Activated CD8-positive, alpha-beta T cell treated with anti-CD3 and anti-CD28 coated beads, Interleukin-2, amount 10 ng/mL, durations not matched to agents 7 days and 5 days (primary cell): ENCODE measurements around the gene TIGD2. TPM values are rescaled to one million over a fixed set of nuclear protein-coding genes. Genes with fewer than 3 reads are reported as not detected.

ENCODE experiments used
- ATAC-seq: fragments of 150-1000 bp; cut with Tn5 transposase; one replicate; pipeline ENCODE4 v1.10.0; 2021; ENCODE audit warnings: moderate library complexity
- CTCF ChIA-PET: fragments of 350-600 bp; sonication (Branson Sonifier 250); formaldehyde crosslinking; loops from one replicate; lab custom pipeline; 2021; ENCODE audit warnings: antibody characterized with exemption; lab: Charles Lee
- POLR2A ChIA-PET: fragments of 350-600 bp; sonication (Branson Sonifier 250); formaldehyde crosslinking; loops from one replicate; lab custom pipeline; 2021; ENCODE audit warnings: antibody characterized with exemption; lab: Charles Lee
- DNase-seq: peaks from one replicate; pipeline ENCODE4 v3.0.0-alpha.2; 2020
- H3K27ac Mint-ChIP-seq: one replicate; pipeline ENCODE4 v1.8.0; 2021; ENCODE audit warnings: mild to moderate bottlenecking, mixed read lengths
- H3K27me3 Mint-ChIP-seq: one replicate; pipeline ENCODE4 v1.8.0; 2021; ENCODE audit warnings: low read depth, mixed read lengths
- H3K36me3 Mint-ChIP-seq: one replicate; pipeline ENCODE4 v1.8.0; 2021; ENCODE audit warnings: low read depth, mixed read lengths
- H3K4me1 Mint-ChIP-seq: one replicate; pipeline ENCODE4 v1.8.0; 2021; ENCODE audit warnings: low read depth, mixed read lengths
- H3K4me3 Mint-ChIP-seq: one replicate; pipeline ENCODE4 v1.8.0; 2021; ENCODE audit warnings: mild to moderate bottlenecking, mixed read lengths
- H3K9me3 Mint-ChIP-seq: one replicate; pipeline ENCODE4 v1.8.0; 2022; ENCODE audit warnings: mixed read lengths; ENCODE audit not compliant: insufficient read depth
- total RNA-seq, 2 experiments: library from RNA; stranded (reverse); gene quantifications; one replicate each; pipeline ENCODE4 v1.2.3, GENCODE V29; 2021

TIGD2 gene
- 1 to 10 TPM; 5.5 to 5.6 TPM for total RNA-seq

DNA sequence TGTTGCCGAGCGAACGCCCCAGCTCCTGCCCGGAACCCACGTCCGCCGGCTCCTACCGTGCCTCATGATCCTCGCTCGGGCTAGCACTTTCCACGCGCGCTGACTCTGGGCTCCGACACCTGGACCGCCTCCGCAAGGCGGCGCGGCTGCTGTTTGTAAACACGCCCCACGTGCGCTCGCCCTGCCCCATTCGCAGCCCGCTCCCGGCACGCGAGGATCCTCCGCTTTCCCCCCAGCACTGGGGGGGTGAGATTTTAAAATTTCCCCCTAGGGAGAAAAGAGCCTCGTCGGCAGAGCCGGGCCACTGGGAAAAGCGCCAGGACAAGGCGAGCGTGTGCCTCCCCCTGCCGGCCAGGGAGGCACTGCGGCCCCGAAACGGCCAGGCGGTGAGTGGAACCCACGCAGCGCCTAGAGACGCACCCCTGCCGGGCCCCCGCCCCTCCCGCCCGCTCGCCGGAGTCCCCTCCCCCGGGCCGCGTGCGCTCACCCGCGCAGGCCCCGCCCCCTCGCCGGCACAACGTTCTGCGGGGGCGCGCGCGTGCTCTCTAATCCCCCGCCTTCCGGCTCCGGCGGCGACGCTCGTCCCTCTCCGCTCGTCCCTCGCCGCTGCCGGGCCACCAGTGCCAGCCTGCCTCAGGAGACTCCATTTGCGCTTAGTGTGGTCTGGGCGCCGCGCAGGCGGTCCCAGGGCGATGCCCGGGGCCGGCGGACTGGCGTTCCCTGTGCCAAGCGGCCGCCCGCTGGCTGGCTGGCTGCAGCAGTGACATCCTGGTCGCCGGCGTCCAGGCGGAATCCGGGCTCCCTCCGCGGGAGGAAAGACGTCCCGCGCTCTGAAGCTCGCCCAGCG lies at the start of gene TIGD2:
TSS of gene TIGD2 (plus strand) at position 548 of the 847 bp plus-strand sequence. CDS start 1,442 bp downstream, outside the sequence.
- peaks cover 20% of the 10 kb centered on the region for H3K27me3 Mint-ChIP-seq
- peaks cover 26% of the 10 kb centered on the region for H3K4me1 Mint-ChIP-seq
- peak within 1 kb of the TSS; percentile 79 for H3K27ac Mint-ChIP-seq
- peak; percentile 90 for DNase-seq
- H3K9me3 Mint-ChIP-seq: no peaks in the 10 kb centered on the region
- ATAC-seq: peak; percentile 96
- ChIA-PET CTCF (interaction anchor here (0.8 kb wide), 1 partner anchor 12 kb away, joined by 4 read pairs; no protein-coding TSS in a partner anchor), POLR2A (no interaction called here)
- H3K36me3 Mint-ChIP-seq: peaks cover 26% of the 10 kb centered on the region
- H3K4me3 Mint-ChIP-seq: peak within 1 kb of the TSS; percentile 81

DNA sequence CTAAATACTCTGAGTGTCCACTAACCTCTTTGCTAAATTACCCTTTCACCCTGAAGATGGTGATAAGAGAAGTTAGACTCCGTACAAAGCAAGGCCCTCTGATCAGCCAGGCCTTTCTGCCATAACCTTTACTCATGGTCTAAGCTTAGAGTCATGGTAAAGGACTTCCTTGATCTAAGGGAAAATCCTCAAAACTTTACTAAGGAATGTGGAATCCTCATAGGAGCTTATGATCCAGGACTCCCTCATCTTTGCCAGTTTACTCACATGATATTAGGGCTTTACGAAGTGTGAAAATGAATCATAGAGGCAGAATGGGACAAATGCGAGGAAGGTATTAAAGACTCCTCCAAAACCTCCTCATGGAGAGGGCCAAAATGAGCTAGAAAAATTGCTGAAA lies 46.5 kb upstream of the TIGD2 start:
- no peak overlapping the region for H3K27ac Mint-ChIP-seq

DNA sequence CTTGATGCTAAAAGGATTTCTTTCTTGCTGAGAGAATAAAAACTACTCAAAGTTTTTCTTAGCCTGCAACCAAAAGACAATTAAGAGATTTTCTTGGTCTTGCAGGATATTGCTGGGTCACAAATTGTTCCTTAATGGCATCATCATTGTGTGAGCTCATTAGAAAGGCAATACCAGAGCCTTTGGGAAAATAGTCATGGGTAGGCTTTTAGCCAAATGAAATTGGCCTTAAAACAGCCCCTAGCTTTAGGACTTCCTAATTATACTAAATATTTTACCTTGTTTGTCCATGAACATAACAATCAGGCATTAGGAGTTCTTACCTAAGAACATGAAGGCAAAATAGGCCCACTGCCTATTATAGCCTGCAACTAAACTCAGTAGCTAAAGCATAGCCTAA lies 43.9 kb upstream of the TIGD2 start:
- Mint-ChIP-seq H3K9me3 (peaks cover 4% of the 10 kb centered on the region), H3K27ac (no peak overlapping the region), H3K27me3 (peaks cover 3% of the 10 kb centered on the region), H3K4me3 (no peak overlapping the region), H3K4me1 (peaks cover 5% of the 10 kb centered on the region), H3K36me3 (no peaks in the 10 kb centered on the region)
- ChIA-PET CTCF (no interaction called here), POLR2A (no interaction called here)
- ATAC-seq (no peak), DNase-seq (no peak)

More for the DNA sequence above, 46.5 kb upstream of the TIGD2 start:
- no peaks in the 10 kb centered on the region for H3K27me3 Mint-ChIP-seq
- no peaks in the 10 kb centered on the region for H3K36me3 Mint-ChIP-seq
- POLR2A ChIA-PET: interaction anchor here (0.5 kb wide), 1 partner anchor 609 kb away, joined by 3 read pairs; no protein-coding TSS in a partner anchor
- DNase-seq (no peak), ATAC-seq (no peak)
- H3K4me1 Mint-ChIP-seq: peaks cover 5% of the 10 kb centered on the region
- H3K4me3 Mint-ChIP-seq: no peak overlapping the region
- CTCF ChIA-PET: no interaction called here
- H3K9me3 Mint-ChIP-seq: peaks cover 6% of the 10 kb centered on the region

DNA sequence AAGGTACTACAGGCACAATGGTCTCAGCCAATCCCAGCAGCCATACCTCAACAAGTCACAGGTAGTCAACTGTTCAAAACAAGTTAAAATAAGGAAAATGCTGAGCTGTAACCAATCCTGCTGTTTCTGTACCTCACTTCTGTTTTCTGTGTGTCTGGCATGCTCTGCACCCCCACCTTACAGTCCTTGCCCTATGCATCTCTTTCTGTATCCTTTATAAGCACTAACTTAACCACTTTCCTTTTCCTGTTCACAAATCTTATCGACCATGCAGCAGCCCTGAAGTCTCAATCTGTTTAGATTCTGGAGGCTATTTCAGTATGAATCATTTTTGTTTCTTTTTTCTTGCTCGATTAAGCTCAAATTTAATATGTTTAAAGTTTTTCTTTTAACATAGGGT lies 41.9 kb upstream of the TIGD2 start:
- POLR2A ChIA-PET: no interaction called here
- Mint-ChIP-seq H3K9me3 (no peaks in the 10 kb centered on the region), H3K4me3 (no peak overlapping the region), H3K36me3 (no peaks in the 10 kb centered on the region), H3K27me3 (peaks cover 3% of the 10 kb centered on the region), H3K4me1 (peaks cover 5% of the 10 kb centered on the region), H3K27ac (no peak overlapping the region)
- DNase-seq (no peak), ATAC-seq (no peak)
- CTCF ChIA-PET: no interaction called here

DNA sequence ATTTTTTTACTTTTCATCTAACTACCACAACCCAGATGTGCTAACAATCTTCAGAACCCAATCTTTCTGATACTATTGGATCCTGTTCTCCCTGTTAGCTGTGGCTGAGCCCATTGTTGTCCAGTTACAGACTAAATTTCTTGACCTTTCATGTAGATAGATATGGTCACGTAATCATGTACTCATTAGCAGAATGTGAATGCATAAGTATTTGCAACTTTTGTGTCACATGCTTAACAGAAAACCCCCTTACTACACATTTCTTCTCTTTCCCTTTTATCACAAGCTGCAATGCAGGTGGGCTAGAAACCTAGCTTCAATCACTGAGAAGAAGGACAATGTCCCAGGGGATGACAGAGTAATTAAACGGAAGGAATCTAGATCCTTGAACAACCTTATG lies 41.3 kb upstream of the TIGD2 start:
- DNase-seq: no peak
- POLR2A ChIA-PET: no interaction called here
- ATAC-seq: no peak
- Mint-ChIP-seq H3K27me3 (peaks cover 3% of the 10 kb centered on the region), H3K36me3 (no peaks in the 10 kb centered on the region), H3K4me3 (no peak overlapping the region), H3K27ac (no peak overlapping the region), H3K4me1 (peaks cover 5% of the 10 kb centered on the region), H3K9me3 (no peaks in the 10 kb centered on the region)
- CTCF ChIA-PET: no interaction called here

DNA sequence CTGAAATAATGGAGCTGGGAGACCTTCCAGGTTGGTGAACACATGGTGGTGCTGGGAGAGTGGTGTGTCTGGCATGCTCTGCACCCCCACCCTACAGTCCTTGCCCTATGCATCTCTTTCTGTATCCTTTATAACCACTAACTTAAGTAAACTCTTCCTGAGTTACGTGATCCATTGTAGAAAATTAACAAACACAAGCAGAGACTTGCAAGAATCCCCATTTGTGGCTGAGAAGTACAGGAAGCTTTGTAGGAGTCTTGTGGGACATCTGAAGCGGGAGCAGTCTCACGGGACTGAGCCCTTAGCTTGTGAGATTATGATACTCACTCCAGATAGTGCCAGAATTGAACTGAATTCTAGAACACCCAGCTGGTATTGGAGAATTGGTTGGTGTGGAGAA lies 40.0 kb upstream of the TIGD2 start:
- Mint-ChIP-seq H3K36me3 (no peaks in the 10 kb centered on the region), H3K27me3 (peaks cover 3% of the 10 kb centered on the region), H3K27ac (no peak overlapping the region), H3K4me1 (peaks cover 5% of the 10 kb centered on the region), H3K4me3 (no peak overlapping the region), H3K9me3 (no peaks in the 10 kb centered on the region)
- DNase-seq (no peak), ATAC-seq (no peak)
- ChIA-PET POLR2A (no interaction called here), CTCF (no interaction called here)

DNA sequence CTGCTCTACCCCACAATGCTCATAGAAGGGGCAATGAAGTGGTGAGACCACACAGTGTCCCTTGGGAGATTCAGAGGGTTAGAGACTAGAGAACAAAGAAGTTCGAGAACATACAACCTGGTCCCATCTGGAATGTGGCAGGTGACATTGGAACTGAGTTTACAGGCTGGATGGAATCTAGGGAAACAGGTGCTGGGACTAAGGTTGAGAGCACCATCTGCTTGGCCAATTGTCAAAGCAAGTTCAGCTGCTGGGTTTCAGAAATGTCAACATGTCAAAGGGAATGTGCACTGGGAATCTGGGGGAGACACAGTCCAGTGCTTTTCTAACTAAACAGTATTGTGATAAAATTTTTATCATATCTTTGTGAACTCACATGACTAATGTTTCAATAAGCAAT lies 38.4 kb upstream of the TIGD2 start:
- Mint-ChIP-seq H3K9me3 (peaks cover 8% of the 10 kb centered on the region), H3K27me3 (peaks cover 3% of the 10 kb centered on the region), H3K36me3 (no peaks in the 10 kb centered on the region), H3K4me1 (peaks cover 5% of the 10 kb centered on the region), H3K27ac (no peak overlapping the region), H3K4me3 (no peak overlapping the region)
- POLR2A ChIA-PET: no interaction called here
- CTCF ChIA-PET: no interaction called here
- ATAC-seq (no peak), DNase-seq (no peak)

DNA sequence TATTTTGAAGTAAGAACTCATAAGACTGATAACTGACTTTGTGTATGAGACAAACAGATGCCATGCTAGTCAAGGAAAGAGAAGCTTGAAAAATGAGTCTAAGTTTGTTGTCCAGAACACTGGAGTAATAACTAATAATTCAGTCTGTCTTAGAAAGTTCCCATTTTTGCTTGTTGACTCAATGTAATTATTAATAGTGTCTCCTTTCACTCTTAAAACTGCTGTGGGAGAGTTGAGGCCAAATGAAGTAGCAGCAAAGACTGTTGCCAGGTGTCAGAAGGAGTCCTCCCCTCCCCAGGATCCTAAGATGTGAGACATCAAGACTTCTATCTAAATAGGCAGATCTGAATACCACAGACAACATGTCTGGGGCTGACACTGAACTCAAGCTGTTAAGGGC lies 33.6 kb upstream of the TIGD2 start:
- POLR2A ChIA-PET: no interaction called here
- peaks cover 5% of the 10 kb centered on the region for H3K4me1 Mint-ChIP-seq
- H3K4me3 Mint-ChIP-seq: no peak overlapping the region

DNA sequence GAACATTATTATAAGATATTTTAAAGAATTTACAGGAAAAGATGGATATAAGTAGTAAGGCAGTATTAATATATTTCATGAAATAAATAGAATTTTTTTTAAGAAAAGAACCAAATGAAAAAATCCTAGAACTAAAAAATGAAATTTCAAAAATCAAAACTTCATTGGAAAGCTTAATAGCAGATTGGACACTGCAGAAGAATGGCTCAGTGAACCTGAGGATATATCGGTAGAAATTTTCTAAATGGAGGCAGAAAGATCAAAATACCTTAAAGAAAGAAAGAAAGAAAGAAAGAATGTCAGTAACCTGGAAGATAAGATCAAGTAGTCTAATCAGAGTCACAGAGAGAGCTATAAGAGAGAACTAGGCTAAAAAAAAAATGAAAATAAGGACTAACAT lies 33.0 kb upstream of the TIGD2 start:
- H3K4me3 Mint-ChIP-seq: no peak overlapping the region
- peaks cover 5% of the 10 kb centered on the region for H3K4me1 Mint-ChIP-seq
- CTCF ChIA-PET: no interaction called here
- no peak for DNase-seq
- ATAC-seq: no peak
- POLR2A ChIA-PET: no interaction called here
- H3K27ac Mint-ChIP-seq: no peak overlapping the region
- H3K36me3 Mint-ChIP-seq: peaks cover 2% of the 10 kb centered on the region
- H3K27me3 Mint-ChIP-seq: no peaks in the 10 kb centered on the region
- H3K9me3 Mint-ChIP-seq: peaks cover 23% of the 10 kb centered on the region

More for the DNA sequence above, 33.6 kb upstream of the TIGD2 start:
- DNase-seq (no peak), ATAC-seq (no peak)
- peaks cover 2% of the 10 kb centered on the region for H3K36me3 Mint-ChIP-seq
- CTCF ChIA-PET: no interaction called here
- H3K27ac Mint-ChIP-seq: no peak overlapping the region
- H3K27me3 Mint-ChIP-seq: no peaks in the 10 kb centered on the region
- H3K9me3 Mint-ChIP-seq: peaks cover 23% of the 10 kb centered on the region

DNA sequence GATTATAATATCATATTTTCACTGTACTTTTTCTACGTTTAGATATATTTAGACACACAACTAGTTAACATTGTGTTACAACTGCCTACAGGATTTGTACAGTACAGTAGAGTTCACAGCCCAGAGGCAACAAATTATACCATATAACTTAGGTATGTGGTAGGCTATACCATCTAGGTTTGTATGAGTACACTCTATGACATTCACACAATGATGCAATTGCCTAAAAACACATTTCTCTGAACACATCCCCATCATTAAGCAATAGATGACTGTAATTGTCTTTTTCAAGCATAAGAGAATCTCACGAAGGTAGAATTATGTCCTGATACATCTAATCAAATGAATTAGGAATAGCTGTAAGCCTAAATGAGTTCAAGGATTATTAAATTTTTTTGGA lies 12.3 kb upstream of the TIGD2 start:
- ATAC-seq (no peak), DNase-seq (no peak)
- H3K4me1 Mint-ChIP-seq: peaks cover 4% of the 10 kb centered on the region
- no peak overlapping the region for H3K27ac Mint-ChIP-seq
- CTCF ChIA-PET: no interaction called here
- POLR2A ChIA-PET: no interaction called here
- no peaks in the 10 kb centered on the region for H3K36me3 Mint-ChIP-seq
- no peak overlapping the region for H3K4me3 Mint-ChIP-seq
- no peaks in the 10 kb centered on the region for H3K9me3 Mint-ChIP-seq
- H3K27me3 Mint-ChIP-seq: no peaks in the 10 kb centered on the region

DNA sequence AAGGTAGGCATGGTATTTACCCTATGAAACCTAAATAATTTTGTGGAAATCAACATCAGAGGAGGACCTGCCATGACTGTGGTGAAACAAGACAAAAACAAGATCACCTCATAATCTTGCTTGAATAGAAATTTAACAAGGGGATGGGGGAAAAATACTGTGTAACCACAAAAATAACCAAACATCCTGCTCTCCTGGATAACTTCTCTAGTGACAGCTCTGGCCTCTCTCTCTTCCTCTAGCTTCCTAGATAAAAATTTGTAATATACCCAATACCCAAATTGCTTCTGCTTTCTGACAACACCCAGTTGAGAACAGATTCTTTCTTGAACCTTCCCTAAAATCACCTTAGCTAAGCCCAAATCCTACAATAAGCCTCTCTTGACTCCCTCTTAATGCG lies 11.9 kb upstream of the TIGD2 start:
- H3K27me3 Mint-ChIP-seq: no peaks in the 10 kb centered on the region
- no peaks in the 10 kb centered on the region for H3K36me3 Mint-ChIP-seq
- no peak for ATAC-seq
- H3K9me3 Mint-ChIP-seq: no peaks in the 10 kb centered on the region
- CTCF ChIA-PET: no interaction called here
- POLR2A ChIA-PET: no interaction called here
- H3K4me1 Mint-ChIP-seq: peaks cover 4% of the 10 kb centered on the region
- no peak overlapping the region for H3K27ac Mint-ChIP-seq
- no peak overlapping the region for H3K4me3 Mint-ChIP-seq
- DNase-seq: no peak

DNA sequence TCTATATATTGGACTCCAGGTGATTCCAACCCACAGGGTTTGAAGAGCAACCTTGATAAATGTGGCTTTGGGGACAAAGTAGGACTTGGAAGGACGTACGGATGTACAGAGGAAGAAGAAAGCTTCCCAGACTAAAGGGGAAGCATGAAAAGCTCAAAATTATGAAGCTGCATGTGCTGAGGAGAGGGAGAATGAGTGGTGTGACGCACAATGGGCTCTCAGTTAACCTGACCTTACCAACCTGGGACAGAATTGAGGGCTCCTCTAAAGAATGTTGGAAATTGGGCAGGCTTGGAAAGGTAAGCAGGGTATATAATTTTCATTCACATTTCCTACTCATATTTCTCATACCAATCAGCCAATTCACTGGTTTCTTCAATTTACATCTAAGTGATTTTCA lies 10.5 kb upstream of the TIGD2 start:
- Mint-ChIP-seq H3K27me3 (no peaks in the 10 kb centered on the region), H3K36me3 (no peaks in the 10 kb centered on the region), H3K27ac (no peak overlapping the region), H3K4me3 (no peak overlapping the region), H3K4me1 (peaks cover 4% of the 10 kb centered on the region), H3K9me3 (no peaks in the 10 kb centered on the region)
- ChIA-PET POLR2A (no interaction called here), CTCF (no interaction called here)
- no peak for DNase-seq
- no peak for ATAC-seq
